HG03135 (cell line): ENCODE results near the gene FCSK.

Experiments
- ATAC-seq: cut with Tn5 transposase; IDR thresholded peaks from one replicate; pipeline ENCODE4 v1.9.1; 2021; ENCODE audit warnings: mild to moderate bottlenecking, moderate library complexity; ENCODE audit not compliant: unreplicated experiment

Gene FCSK

GRCh38 chr16:70522216-70523075 lies 68.1 kb downstream of the FCSK start:
- no peak for ATAC-seq

GRCh38 chr16:70523076-70523742 lies 68.8 kb downstream of the FCSK start, which contains the start of gene COG4:
Gene COG4, minus strand, starts transcription at chr16:70523554. Its CDS starts 11 bp downstream, at chr16:70523543.
- ATAC-seq: peak; percentile 73

- ATAC-seq: peak; percentile 53
Measured at GRCh38 chr16:70523743-70524398, 69.5 kb downstream of the FCSK start, which contains the start of gene SF3B3. Gene SF3B3, plus strand, starts transcription at chr16:70523816. Its CDS starts 2,841 bp downstream, at chr16:70526657.

- peak; percentile 7 for ATAC-seq
Measured at GRCh38 chr16:70524399-70524825, 70.0 kb downstream of the FCSK start.

GRCh38 chr16:70526403-70526802 lies 72.0 kb downstream of the FCSK start:
- no peak for ATAC-seq

- no peak for ATAC-seq
Measured at GRCh38 chr16:70527315-70527996, 73.1 kb downstream of the FCSK start.

- ATAC-seq: no peak
Measured at GRCh38 chr16:70529051-70529777, 74.8 kb downstream of the FCSK start.
